HG03103 (cell line): ENCODE data around the gene EGLN1.
"Not testable (repeated sequence)": the region's sequence is repeated elsewhere in the genome, so short reads cannot be mapped to it uniquely, and the experiment has no call there.

Experiments
- ATAC-seq: cut with Tn5 transposase; IDR thresholded peaks from one replicate; pipeline ENCODE4 v1.9.1; 2021; ENCODE audit warnings: low read depth; ENCODE audit not compliant: unreplicated experiment

EGLN1 gene

DNA sequence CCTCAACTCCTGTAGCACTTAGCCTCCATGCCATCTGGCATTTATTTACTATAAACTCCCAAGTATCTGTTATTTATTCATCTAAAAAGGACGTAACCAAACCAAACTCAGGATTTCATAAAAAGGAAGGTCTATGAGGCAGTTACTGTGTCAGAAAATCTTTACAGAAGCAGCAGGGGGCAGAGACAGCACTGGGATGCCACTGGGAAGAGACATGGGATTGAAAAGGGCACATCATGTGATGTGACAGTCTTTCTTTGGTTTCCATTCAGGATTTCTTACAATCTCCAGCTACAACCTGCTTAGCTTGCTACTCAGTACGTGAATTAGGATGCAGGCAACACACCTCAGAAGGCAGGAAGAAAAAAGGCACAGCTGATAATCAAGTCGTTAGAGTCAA is 52.8 kb downstream of the EGLN1 start:
- ATAC-seq, result no peak

DNA sequence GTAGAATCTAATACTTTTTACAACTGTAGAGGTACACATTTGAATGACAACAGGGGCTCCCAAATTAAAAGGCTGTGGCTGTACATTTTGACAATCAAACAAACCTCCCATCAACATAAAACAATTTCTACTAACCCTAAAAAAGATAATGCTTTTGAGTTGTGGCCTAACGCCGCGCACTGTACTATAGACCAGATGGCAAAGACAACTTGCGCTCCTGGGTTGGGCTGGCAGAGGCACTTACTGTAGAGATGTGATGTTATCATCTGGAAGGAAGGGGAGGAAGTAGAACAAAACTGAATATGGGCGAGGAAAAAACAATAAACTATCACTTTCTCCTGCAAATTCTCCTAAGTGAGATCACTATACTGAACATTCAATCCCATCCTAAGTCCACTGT is 57.9 kb downstream of the EGLN1 start:
- no peak for ATAC-seq

DNA sequence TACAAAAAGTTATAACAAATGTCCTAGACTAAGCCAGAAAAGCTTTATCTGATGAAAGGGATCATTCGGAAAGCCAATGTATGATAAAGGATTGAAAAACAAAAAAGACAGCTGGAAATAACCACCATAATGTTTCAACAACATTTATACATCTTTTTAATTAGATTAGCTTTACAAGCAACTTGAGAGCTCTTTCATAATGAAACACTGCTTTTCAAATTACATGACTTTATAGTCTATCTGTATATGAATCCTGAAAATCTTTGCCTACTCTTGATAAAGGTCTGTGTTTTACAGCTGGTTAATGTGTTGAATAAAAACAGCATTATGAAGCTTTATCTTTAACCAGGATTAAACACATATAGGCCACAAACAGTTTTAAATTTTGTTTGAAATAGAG is 58.5 kb downstream of the EGLN1 start:
- ATAC-seq, result no peak

DNA sequence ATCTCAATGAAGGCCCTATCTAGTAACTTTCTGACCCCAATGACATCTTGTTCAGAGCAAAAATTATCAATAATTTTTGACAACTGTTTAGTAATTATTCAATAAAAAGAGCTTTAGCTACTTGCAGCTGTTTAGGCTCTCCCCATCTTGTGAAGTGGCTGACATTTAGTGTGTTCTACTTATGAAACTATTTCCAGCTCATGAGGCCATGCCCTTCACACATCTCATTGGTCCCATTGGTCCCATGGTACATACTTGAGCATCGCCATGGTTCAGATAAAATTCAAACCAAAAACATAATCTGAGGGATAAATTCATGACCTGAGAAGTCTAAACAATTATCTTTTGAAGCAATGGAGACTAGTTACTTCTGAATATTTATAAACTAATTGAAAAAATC is 59.8 kb downstream of the EGLN1 start:
- ATAC-seq, result no peak

DNA sequence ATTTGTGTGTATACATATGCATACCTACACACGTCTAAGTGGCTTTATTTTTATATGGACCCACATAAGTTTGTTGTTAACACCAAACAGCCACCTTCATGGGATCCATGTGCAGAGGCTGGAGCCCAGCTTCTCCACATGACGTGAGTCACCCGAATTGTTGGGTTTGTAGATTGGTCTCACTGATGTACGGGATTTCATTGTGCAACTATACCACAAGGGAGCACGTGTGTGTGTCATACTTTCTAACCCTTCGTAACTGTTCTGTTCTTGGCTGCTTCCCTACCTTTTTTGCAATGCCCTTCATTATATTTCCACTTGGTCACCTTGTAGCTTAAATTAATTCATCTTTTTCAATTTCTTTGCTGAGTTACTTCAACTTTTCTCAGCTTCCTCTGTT is 63.0 kb downstream of the EGLN1 start:
- ATAC-seq, result no peak

DNA sequence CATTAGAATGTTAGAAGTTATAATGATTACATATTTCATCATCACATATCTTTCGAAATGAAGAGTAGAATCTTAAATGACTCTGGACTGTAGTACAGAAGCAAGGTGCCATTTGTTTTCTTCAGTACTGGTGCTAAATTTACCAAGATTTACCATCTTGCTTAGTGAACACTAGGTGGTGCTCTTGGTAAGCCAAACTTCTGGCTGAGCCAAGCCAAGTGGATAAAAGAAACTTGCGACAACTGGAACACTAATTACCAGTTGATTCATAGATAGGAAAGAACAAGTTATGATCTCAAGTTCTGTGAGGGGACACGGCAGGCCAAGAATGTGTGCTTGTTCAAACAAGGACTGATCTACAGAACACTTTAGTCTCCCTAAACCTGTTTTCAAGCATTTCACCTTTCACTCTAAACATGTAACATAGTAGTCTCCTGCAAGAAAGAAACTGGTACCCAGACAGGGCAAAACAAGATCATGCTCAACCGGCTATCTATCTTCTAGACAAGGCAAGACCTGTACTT is 64.2 kb downstream of the EGLN1 start:
- ATAC-seq, result peak; percentile 84

- ATAC-seq, result no peak
Measured at GRCh38 chr1:231357187-231357772, 64.8 kb downstream of the EGLN1 start.

DNA sequence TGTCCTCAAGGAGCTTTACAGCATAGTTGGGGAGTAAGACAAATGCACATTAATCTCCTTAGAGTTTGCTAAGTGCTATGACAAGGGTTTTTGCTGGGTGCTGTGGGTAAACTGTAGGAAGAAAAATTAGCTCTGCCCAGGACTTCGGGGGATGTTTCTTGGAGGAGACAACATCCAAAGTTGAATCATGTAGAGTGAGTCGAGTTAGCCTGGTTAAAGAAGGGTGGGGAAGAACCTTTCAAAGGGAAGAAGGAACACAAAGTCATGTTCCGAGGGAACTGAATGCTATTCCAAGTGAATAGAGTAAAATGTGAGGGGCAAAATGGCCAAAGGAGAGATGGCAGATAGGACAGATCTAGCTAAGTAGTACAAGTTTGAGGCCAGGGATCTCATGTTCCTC is 66.9 kb downstream of the EGLN1 start:
- ATAC-seq, result no peak

DNA sequence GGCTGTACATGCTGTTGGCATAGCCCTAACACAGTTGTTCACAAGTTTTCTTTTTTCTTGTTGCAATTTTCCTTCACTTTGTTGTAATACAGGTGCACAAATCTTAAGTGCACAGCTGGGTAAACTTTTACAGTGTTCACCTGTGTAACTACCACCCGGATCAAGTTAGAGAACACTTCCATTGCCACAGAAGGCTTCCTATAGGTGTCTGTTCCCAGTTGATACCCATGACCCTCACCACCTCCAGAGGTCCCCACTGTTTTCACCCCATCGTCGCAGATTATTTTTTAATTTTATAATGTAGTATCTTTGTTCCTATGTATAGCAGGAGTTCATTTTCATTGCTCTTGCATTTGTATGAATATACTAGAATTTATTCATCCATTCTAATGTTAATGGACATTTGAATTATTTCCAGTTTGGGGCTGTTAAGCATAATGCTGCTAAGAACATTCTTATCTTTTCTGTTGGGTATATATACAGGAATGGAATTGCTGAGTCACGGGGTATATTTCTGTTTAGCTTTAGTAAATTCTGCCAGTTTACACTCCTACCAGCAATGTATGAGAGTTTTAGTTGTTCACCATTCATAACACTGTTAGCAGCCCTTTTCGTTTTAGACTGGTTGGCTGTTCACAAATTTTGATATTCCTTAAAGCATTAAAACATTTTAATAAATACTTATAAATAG is 67.6 kb downstream of the EGLN1 start:
- ATAC-seq, result no peak

- ATAC-seq, result no peak
Measured at GRCh38 chr1:231353086-231353485, 69.0 kb downstream of the EGLN1 start.

GRCh38 chr1:231351816-231352215 is 70.3 kb downstream of the EGLN1 start:
- ATAC-seq, result no peak

DNA sequence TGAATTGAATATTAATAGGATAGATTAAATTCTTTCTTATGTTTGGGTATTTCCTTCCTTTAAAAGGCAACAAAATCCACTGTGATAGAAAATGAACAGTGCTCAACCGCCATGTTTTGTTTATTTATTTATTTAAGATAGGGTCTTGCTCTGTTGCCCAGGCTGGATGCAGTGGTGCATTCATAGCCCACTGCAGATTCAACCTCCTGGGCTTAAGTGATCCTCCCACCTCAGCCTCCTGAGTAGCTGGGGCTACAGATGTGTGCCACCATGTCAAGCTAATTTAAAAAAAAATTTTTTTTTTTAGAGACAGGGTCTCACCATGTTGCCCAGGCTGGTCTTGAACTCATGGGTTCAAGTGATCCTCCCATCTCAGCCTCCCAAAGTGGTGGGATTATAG is 73.2 kb downstream of the EGLN1 start:
- not testable (repeated sequence) for ATAC-seq

DNA sequence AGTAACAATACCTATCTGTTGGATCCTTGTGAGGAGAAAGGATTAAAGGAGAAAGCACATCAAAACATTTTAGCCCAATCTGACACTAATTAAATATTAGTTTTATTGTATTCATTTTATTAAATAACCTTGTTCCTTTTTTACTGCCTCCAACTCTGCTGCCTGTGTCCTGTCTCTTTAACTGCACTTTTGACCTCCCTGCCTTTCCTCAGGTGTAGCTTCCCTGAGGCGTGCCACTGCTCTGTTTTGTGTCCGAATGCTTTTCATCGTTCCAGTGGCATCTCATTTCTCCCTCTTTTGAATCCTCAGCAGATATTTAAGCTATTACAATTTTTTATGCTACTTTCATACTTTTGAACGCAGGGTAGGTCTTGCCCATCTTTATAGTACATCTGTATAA is 73.6 kb downstream of the EGLN1 start:
- no peak for ATAC-seq

GRCh38 chr1:231347961-231348360 is 74.1 kb downstream of the EGLN1 start:
- no peak for ATAC-seq

- no peak for ATAC-seq
Measured at GRCh38 chr1:231340328-231341013, 81.6 kb downstream of the EGLN1 start.

DNA sequence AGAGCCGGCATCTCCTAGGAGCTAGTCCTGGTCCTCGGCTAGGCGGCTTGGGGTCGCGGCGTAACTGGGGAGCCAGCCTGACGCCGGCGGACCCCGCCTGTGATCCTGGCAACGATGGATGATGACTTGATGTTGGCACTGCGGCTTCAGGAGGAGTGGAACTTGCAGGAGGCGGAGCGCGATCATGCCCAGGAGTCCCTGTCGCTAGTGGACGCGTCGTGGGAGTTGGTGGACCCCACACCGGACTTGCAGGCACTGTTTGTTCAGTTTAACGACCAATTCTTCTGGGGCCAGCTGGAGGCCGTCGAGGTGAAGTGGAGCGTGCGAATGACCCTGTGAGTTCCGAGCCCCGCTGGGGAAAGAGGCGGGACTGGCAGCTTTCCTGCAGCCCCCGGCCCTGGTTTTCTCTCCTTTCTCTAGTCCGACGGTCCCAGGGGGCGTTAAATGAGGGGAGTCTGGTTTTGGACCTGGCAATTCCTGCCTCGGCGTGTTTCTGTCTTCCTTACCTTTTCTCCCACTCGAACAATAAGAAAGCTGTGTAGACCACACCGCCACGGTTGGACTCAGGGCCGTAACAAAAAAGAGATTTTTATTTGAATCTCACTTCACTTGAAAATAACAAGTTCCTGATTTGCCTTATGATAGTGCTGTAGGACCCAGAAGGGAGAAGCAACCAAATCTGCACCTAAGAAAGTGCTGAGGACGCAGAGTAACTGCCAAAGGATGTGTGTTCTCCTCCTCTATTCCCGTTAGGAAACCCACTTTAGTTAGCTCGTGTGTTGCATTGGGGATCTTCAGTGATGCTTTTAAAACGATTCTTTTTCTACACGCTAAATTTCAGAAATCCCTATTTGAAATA is 83.6 kb downstream of the EGLN1 start, which contains the start of gene SPRTN:
Gene SPRTN (plus strand): TSS at position 24 of the 859 bp plus-strand sequence. CDS start 91 bp downstream, at position 115.
- ATAC-seq, result peak; percentile 1

- ATAC-seq, result peak; percentile 64
Measured at GRCh38 chr1:231337472-231338269, 84.4 kb downstream of the EGLN1 start, which contains the start of gene EXOC8. TSS of gene EXOC8 (minus strand) at chr1:231337852. CDS start at chr1:231337745, 107 bp downstream.

DNA sequence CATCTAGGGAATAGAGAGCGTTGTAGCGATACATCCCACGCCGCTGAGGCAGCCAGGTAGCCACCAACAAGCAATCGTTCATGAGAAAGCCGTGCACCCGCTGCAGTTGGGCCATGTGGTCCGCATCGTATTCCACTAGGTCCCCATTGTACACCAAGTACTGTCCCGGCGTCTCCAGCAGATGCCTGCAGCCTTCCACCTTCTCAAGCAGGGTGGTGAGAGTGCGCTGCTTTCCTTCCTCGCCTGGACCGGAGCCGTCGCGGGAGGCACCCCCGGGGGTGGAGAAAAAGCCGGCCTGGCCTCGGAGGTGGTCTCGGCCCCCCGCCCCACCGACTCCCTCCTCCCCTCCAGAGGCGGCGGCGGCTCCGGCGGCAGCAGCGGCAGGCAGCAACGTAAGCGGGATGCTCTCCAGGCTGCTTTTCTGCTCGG is 85.0 kb downstream of the EGLN1 start:
- no peak for ATAC-seq

DNA sequence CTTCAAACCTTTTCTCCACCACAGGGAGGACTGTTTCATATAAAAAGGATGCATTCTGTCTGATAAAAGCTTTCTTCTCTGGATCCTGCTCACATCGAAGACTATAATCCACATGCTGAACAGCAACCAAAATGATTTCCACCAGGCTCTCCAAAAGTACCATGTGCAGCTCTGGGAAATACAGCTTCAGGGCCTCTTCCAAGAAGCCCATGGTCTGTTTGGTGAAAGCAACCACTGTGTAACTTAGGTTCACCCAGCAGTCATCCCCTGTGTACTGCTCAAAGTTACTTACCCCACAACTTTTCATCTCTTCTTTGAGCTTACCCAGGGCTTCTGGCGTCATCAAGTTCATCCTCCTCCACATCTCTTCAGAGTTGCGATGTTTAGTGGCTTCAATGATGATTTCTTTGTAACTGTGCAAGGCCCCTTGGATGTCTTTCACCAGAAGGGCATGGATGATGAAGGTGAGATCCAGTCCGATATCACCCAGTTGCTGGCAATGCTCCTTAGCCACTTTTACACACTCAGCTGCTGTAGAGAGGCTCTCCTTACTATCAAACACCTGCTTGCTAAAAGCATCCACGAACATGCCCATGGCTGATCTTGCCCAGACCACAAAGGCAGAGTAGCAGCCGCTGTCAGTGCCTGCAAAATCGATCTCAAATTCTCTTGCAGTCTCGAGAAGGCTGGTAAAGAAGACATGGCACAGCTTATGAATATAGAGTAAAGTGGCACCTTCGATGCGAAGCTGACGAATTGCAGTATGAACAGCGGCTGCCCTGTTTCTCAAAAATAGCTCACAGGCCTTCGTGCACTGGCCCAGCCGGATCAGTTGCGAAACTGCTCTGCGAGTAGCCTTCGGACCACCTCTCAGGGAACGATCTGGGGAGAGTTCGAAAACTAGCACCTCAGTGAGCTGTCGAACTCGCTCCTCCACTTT is 86.2 kb downstream of the EGLN1 start:
- ATAC-seq, result no peak
